NB4 (cell line): ENCODE data around the gene SLC13A4.
"Not testable (repeated sequence)": the region's sequence is repeated elsewhere in the genome, so short reads cannot be mapped to it uniquely, and the experiment has no call there.

Experiments used
- CTCF ChIP-seq: IDR thresholded peaks from one replicate; pipeline ENCODE4 v1.5.1; 2012; ENCODE audit warnings: low read depth, low read length
- POLR2A ChIP-seq: IDR thresholded peaks from 2 replicates; pipeline ENCODE4 v1.6.1; 2011; ENCODE audit warnings: mild to moderate bottlenecking; ENCODE audit not compliant: insufficient read length; ENCODE audit errors: extremely low read depth

- not testable (repeated sequence) for TF ChIP-seq CTCF, POLR2A
Measured at GRCh38 chr7:135667626-135668025, 60.4 kb downstream of the SLC13A4 start.
